NCI-H1694 treated with DMSO at 0.1 percent for 48 hours (cell line): ENCODE measurements around the gene KPNB1.

ENCODE experiments used
- DNase-seq: peaks from one replicate; lab custom pipeline; 2025; lab: John Stamatoyannopoulos, UW

Gene KPNB1

GRCh38 chr17:47696717-47697642 lies 47.3 kb downstream of the KPNB1 start:
- DNase-seq: no peak

DNA sequence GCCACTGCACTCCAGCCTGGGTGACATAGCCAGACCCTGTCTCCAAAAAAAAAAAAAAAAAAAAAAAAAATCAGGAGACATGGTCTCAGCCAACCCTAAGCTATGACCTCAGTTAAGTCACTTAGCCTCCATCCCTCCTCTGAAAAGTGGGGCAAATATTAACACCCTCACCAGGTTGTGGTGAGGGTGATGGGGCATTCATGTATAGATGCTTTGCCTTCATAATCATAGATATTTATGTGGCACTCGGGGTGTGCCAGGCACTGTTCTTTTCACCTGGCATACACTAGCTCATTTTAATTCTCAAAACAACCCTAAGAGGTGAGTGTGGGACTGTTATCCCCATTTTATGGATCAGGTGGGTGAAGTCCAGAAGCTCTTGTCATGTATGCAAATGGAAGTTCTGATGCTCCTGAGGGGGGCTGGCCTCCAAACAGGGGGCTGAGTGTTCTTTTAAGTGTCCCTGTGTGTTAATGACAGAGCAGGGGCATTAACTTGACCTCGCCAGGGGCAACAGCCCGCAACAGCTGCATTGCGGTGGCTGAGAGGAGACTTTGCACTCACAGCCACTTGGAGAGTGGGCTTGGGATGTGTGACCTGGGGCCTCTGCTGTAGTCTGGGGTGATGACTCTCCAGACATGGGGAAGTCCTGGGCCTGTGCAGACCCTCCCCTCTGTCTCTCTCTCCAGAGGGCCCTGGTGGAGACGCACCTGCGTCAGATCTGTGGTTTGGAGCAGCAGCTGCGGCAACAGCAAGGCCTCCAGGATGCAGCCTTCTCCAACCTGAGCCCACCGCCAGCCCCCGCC lies 48.4 kb downstream of the KPNB1 start:
- no peak for DNase-seq

DNA sequence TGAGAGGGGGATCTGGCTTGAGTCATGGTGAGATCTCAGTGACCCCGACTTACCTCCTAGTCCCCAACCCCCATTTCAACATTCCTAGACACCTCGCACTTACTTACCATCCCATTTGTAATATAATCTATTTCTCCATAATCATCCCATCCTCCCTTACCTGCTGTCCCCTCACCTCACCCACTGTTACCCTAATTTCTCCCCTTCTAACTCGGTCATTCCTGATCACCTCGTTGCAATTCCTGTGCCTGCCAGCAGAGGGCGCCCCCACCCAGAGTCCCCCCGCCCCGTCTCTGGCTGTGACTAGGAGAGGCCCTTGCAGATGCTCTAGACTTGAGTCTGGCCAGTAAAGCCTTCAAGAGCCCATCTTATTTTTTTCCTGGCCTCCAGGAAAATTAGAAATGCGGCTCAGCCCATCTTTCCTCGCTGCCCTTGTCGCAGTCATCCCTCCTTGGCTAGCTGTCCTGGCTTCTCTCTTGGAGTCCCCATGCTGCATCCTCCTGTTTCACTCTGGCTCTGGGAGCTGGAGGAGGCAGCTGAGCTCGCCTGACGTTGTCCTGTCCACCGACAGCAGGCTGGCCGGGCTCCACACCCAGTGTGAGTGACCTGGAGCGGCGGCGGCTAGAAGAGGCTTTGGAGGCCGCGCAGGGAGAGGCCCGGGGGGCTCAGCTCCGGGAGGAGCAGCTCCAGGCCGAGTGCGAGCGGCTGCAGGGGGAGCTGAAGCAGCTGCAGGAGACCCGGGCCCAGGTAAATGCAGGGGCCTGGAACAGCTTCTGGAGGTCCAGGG lies 49.2 kb downstream of the KPNB1 start:
- DNase-seq: peak; percentile 29

DNA sequence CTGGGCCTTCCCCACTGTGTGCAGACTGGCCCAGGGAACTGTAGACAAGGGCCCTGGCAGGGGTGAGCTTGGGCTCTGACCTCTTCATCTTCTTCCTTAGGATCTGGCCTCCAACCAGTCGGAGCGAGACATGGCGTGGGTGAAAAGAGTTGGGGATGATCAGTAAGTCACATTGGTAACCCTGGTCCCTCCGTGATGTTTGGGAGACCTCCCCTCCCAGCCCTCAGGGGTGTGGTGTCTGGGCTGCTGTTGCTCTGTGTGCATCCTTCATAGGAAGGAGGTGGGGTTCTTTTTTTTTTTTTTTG lies 49.8 kb downstream of the KPNB1 start:
- DNase-seq: no peak

DNA sequence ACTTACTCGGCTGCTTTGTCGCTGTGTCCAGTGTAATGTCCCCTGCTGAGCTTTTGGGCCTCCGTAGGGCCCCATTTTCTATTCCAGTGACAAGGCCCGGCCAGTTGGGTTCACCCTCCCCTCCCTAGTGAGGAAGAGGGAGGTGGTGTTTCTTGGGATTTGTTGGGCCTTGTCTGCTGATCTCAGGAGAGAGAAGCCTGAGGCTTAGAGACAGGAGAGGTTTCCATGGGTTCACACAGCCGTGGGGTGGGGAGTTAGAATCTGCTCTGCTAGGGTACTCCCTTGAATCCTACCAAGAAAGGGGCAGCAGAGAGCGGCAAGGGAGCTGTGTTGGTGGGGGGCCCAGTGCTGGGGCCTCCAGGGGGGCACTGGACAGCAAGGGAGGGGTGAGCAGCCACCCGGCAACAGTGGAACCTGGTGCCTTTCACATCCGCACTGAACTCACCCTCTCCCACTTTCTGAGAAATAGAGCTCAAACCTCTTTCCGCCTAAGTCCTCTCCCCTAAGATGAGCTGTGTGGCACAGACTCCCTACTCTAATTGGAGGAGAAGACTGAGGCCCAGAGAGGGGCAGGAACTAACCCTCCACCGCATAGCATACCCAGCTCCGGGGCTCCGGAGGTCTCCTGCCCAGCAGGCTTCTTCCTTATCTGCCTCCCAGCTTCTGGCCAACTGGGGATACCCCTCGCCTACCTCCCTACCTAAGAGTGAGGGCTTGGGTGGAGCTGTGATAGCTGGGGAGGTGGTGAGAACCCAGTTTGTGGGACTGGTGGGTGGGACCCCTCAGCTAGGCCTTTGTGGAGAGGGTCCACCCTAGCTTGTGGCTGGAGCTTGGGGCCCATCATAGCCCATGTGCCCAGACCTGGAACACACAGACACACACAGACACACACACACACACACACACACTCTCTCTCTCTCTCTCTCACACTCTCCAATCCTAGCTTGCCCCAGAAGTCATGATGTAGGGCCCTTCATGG lies 51.0 kb downstream of the KPNB1 start:
- no peak for DNase-seq

GRCh38 chr17:47701608-47702007 lies 51.9 kb downstream of the KPNB1 start:
- no peak for DNase-seq

DNA sequence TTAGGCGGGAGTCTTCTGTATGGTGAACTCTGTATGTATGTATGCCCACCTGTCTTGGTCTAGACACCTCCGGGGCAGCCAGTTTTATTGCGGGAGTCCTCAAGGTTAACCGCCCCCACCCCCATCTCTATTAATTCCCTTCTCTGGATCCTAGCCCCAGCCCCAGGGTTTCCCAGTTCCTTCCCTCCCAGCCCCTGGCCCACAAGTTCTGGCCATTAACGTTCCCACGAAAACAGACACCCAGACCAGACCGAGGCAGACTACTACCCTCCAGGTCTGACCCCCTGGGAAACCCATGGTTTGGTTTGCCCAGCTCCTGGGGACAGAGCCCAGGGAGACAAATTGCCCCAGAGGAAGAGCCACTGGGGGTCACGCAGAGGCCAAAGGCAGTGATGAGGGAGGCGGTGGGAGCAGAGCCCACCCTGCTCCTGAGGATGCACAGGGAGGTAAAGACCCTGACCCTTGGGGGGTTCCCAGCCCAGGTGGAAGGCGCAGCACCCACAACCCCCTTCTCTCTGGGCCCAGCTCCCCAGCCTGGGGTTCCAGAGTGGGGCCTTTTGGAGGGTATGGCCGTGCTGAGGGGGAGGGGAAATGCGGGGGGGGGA lies 52.8 kb downstream of the KPNB1 start:
- DNase-seq: no peak

GRCh38 chr17:47703191-47703591 lies 53.5 kb downstream of the KPNB1 start:
- DNase-seq: no peak

- no peak for DNase-seq
These were observed 54.0 kb downstream of the KPNB1 start for GRCh38 chr17:47703671-47704070.

DNA sequence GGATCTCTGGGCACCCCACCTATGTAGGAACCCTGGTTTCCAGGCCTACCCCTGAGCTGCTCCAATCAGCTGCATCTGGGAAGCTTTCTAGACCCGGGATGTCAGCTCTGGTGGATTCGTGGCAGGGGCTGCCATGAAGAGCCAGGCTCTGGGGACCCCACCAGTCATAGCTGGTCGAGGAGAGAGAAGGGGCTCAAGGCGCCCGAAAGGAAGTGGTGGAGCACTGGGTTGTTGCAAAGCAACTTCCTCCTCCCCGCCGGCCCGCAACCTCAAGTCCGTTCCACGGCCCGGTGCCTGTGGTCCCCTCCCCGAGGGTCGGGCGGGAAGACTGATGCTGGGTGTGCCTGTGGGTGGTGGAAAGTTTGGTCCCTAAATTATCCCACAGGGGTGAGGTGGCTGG lies 54.4 kb downstream of the KPNB1 start:
- DNase-seq: no peak

- DNase-seq: no peak
These were observed 55.0 kb downstream of the KPNB1 start for GRCh38 chr17:47704736-47705135.

DNA sequence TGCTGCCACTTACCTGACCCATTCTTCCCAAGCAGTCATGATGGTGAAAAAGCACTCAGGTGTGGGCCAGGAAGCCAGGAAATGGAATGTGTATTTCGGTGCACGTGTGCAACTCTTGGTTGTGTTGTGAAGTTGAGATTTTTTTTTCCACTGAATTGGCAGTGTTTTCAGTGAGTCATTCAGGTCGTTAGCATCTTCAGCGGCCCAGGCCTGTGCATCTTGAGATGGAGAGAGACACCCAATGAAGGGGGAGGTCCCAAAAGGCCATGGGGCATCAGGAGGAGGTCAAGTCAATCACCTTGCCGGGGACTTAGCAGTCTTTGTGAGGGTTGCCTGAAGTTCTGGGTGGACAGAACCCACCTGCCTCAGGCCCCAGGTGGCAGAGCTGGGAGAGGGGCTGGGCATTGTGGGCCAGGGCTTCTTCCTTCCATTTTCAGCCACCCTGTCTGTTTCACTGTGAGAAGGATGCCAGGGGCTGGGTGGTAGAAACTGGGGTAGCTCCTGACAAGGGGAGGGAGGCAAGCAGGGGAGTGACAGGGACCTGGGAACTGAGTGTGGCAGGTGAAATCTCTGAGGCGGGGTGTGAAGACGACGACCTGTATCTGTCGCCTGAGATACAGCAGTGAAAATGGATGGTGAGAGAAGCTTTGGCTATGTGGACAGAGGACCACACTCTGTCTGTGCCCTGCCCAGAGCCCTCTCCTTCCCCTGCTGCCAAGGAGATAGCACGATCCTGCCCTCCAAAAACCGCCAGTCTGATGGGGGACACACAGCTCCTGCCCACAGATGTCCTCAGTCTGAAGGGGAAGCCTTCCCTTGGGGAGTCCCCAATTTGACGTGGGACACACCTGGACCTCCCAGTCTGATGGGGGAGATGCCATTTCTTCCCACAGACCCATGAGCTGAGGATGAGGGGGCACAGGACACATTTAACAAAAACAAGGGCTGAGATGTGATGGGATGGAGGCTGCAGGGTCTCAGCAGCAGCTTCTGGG lies 56.1 kb downstream of the KPNB1 start:
- DNase-seq: no peak

DNA sequence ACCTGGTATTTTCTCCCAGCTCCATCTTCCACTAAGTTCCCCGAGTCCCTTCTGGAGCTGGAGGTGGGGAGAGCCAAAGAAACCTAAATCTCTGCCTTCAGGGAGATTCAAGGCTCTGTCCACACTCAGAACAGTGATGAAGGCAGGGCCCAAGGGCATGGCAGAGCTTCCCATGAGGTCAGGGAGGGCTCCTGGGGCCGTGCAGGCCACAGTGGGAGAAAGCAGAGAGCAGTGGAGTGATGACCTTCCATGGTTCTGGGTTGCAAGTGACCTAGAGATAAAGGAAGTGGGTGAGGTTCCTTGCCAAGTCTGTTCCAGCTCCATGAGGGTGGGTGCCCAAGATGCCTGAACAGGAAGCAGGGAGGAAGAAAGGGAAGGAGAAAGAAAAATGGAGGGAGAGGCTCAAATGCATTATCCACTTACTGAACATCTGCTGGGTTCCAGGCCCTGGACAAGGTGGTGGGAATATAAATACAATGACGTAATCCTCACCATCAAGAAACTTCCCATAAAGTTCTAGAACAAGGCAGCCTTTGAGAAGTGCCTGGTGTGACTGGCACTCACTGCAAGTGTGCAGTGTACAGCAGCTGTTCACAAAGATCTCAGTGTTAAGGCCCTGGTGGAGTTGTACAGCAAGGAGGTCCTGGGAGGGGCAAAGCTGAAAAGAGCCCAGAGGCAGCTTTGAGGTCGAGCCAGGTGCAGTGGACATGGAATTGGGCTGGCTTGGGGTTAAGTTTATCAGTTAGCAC lies 57.5 kb downstream of the KPNB1 start:
- no peak for DNase-seq

DNA sequence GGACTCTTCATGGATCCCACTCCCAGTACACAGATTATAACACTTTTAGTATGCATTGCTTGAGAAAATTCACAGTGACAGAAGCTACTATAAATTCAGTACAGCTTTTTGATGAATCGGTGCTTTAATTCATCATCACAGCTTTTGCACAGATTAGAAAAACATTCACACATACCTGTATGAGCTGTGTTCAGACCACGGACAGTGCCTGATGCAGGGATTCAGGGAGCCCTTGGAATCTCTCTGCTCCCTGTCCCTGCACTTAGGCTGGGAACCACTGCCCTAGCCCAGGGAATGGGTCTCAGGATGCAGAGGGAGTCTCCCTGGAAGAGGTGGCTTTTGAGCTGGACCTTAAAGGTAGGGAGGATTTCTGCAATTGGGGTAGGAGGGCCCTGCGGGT lies 58.2 kb downstream of the KPNB1 start:
- no peak for DNase-seq

- no peak for DNase-seq
These were observed 58.7 kb downstream of the KPNB1 start for GRCh38 chr17:47708312-47708863.

GRCh38 chr17:47708864-47709541 lies 59.3 kb downstream of the KPNB1 start:
- no peak for DNase-seq

- no peak for DNase-seq
These were observed 59.9 kb downstream of the KPNB1 start for GRCh38 chr17:47709594-47709993.
